ENCODE results near the gene LRP1B.

LRP1B gene

GRCh38 chr2:141704541-141704940 is 426.3 kb downstream of the LRP1B start:
- Histone ChIP-seq H3K36me3 (replicated peaks; ENCODE audit: insufficient read depth, low read length) (no peaks in the 10 kb centered on the region), H2AFZ (ENCODE audit: low read length) (no peak overlapping the region), H3K4me1 (ENCODE audit: low read length) (no peaks in the 10 kb centered on the region), H3K4me3 (ENCODE audit: low read length) (no peak overlapping the region), H3K27me3 (replicated peaks; ENCODE audit: insufficient read depth, low read length) (no peaks in the 10 kb centered on the region), H3K9me3 (replicated peaks; ENCODE audit: insufficient read depth, low read length) (no peaks in the 10 kb centered on the region), H4K20me1 (ENCODE audit: insufficient read depth, low read length) (no peaks in the 10 kb centered on the region), H3K4me2 (ENCODE audit: low read depth, low read length) (no peak overlapping the region), H3K9ac (ENCODE audit: low read length) (no peak overlapping the region), H3K27ac (ENCODE audit: low read length) (no peak overlapping the region), H3K9me2 (replicated peaks; ENCODE audit: insufficient read depth, low read length) (no peaks in the 10 kb centered on the region), H3F3A (ENCODE audit: insufficient read depth, low read length) (no peaks in the 10 kb centered on the region), H3K79me2 (ENCODE audit: low read length) (no peaks in the 10 kb centered on the region)
- TF ChIP-seq EZH2phosphoT487 (IDR thresholded peaks at IDR 0.05; ENCODE audit: low read length) (no peak), EZH2 (optimal IDR thresholded peaks at IDR 0.05; ENCODE audit: low read depth, low read length) (no peak), CTCF (IDR thresholded peaks at IDR 0.05; ENCODE audit: low read length) (no peak)
- no peak for DNase-seq

GRCh38 chr2:141703501-141703900 is 427.3 kb downstream of the LRP1B start:
- H3F3A ChIP-seq (ENCODE audit: insufficient read depth, low read length), result no peaks in the 10 kb centered on the region
- no peaks in the 10 kb centered on the region for H4K20me1 ChIP-seq (ENCODE audit: insufficient read depth, low read length)
- H3K27ac ChIP-seq (ENCODE audit: low read length), result no peak overlapping the region
- H3K27me3 ChIP-seq (replicated peaks; ENCODE audit: insufficient read depth, low read length), result no peaks in the 10 kb centered on the region
- H3K9me2 ChIP-seq (replicated peaks; ENCODE audit: insufficient read depth, low read length), result no peaks in the 10 kb centered on the region
- H3K4me3 ChIP-seq (ENCODE audit: low read length), result no peak overlapping the region
- H3K4me2 ChIP-seq (ENCODE audit: low read depth, low read length), result no peak overlapping the region
- no peak overlapping the region for H2AFZ ChIP-seq (ENCODE audit: low read length)
- no peaks in the 10 kb centered on the region for H3K36me3 ChIP-seq (replicated peaks; ENCODE audit: insufficient read depth, low read length)
- no peaks in the 10 kb centered on the region for H3K9me3 ChIP-seq (replicated peaks; ENCODE audit: insufficient read depth, low read length)
- H3K9ac ChIP-seq (ENCODE audit: low read length), result no peak overlapping the region
- DNase-seq, result no peak
- TF ChIP-seq EZH2 (optimal IDR thresholded peaks at IDR 0.05; ENCODE audit: low read depth, low read length), result no peak
- TF ChIP-seq EZH2phosphoT487 (IDR thresholded peaks at IDR 0.05; ENCODE audit: low read length), result no peak
- TF ChIP-seq CTCF (IDR thresholded peaks at IDR 0.05; ENCODE audit: low read length), result no peak
- H3K79me2 ChIP-seq (ENCODE audit: low read length), result no peaks in the 10 kb centered on the region
- H3K4me1 ChIP-seq (ENCODE audit: low read length), result no peaks in the 10 kb centered on the region

- Histone ChIP-seq H3K9ac (ENCODE audit: low read length) (no peak overlapping the region), H3F3A (ENCODE audit: insufficient read depth, low read length) (no peaks in the 10 kb centered on the region), H3K4me1 (ENCODE audit: low read length) (no peaks in the 10 kb centered on the region), H3K9me2 (replicated peaks; ENCODE audit: insufficient read depth, low read length) (no peaks in the 10 kb centered on the region), H3K36me3 (replicated peaks; ENCODE audit: insufficient read depth, low read length) (no peaks in the 10 kb centered on the region), H3K27ac (ENCODE audit: low read length) (no peak overlapping the region), H3K79me2 (ENCODE audit: low read length) (no peaks in the 10 kb centered on the region), H3K4me2 (ENCODE audit: low read depth, low read length) (no peak overlapping the region), H3K4me3 (ENCODE audit: low read length) (no peak overlapping the region), H3K27me3 (replicated peaks; ENCODE audit: insufficient read depth, low read length) (no peaks in the 10 kb centered on the region), H4K20me1 (ENCODE audit: insufficient read depth, low read length) (no peaks in the 10 kb centered on the region), H3K9me3 (replicated peaks; ENCODE audit: insufficient read depth, low read length) (no peaks in the 10 kb centered on the region), H2AFZ (ENCODE audit: low read length) (no peak overlapping the region)
- TF ChIP-seq EZH2 (optimal IDR thresholded peaks at IDR 0.05; ENCODE audit: low read depth, low read length), result no peak
- no peak for DNase-seq
These were observed 429.2 kb downstream of the LRP1B start for GRCh38 chr2:141701618-141702017.

GRCh38 chr2:141699573-141699972 is 431.2 kb downstream of the LRP1B start:
- Histone ChIP-seq H3K9ac (ENCODE audit: low read length) (no peak overlapping the region), H3K79me2 (ENCODE audit: low read length) (no peaks in the 10 kb centered on the region), H3K4me3 (ENCODE audit: low read length) (no peak overlapping the region), H3K4me2 (ENCODE audit: low read depth, low read length) (no peak overlapping the region), H3K9me3 (replicated peaks; ENCODE audit: insufficient read depth, low read length) (no peaks in the 10 kb centered on the region), H3K9me2 (replicated peaks; ENCODE audit: insufficient read depth, low read length) (no peaks in the 10 kb centered on the region), H3K36me3 (replicated peaks; ENCODE audit: insufficient read depth, low read length) (no peaks in the 10 kb centered on the region), H2AFZ (ENCODE audit: low read length) (no peak overlapping the region), H3F3A (ENCODE audit: insufficient read depth, low read length) (no peaks in the 10 kb centered on the region), H4K20me1 (ENCODE audit: insufficient read depth, low read length) (no peaks in the 10 kb centered on the region), H3K4me1 (ENCODE audit: low read length) (no peaks in the 10 kb centered on the region), H3K27me3 (replicated peaks; ENCODE audit: insufficient read depth, low read length) (no peaks in the 10 kb centered on the region), H3K27ac (ENCODE audit: low read length) (no peak overlapping the region)
- TF ChIP-seq CTCF (IDR thresholded peaks at IDR 0.05; ENCODE audit: low read length) (no peak), EZH2phosphoT487 (IDR thresholded peaks at IDR 0.05; ENCODE audit: low read length) (no peak), EZH2 (optimal IDR thresholded peaks at IDR 0.05; ENCODE audit: low read depth, low read length) (no peak)
- no peak for DNase-seq
